ENCODE measurements around the gene GRAMD1B.

The GRAMD1B gene

DNA sequence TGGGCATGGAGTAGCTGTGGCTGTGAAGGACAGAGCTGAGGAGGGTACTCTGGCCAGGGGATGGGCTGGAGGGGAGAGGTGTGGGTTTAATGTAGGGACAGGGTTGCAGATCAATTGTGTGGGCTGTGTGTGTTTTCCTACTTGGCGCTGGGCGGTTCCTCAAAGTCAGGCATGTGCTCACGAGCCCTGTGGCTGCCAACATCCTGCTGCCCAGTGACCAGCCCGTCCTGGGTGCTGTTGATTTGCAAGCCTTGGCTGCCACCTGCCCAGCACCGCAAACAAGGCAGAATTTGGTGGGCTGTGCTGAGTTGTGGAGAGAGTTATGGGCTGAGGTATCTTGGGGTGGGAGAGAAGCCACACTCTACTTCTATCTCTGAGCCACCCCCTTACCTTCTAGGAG, 155.1 kb downstream of the GRAMD1B start:
- DNase-seq (ENCODE audit: low read depth) = no peak
- TF ChIP-seq, protein P1, sequence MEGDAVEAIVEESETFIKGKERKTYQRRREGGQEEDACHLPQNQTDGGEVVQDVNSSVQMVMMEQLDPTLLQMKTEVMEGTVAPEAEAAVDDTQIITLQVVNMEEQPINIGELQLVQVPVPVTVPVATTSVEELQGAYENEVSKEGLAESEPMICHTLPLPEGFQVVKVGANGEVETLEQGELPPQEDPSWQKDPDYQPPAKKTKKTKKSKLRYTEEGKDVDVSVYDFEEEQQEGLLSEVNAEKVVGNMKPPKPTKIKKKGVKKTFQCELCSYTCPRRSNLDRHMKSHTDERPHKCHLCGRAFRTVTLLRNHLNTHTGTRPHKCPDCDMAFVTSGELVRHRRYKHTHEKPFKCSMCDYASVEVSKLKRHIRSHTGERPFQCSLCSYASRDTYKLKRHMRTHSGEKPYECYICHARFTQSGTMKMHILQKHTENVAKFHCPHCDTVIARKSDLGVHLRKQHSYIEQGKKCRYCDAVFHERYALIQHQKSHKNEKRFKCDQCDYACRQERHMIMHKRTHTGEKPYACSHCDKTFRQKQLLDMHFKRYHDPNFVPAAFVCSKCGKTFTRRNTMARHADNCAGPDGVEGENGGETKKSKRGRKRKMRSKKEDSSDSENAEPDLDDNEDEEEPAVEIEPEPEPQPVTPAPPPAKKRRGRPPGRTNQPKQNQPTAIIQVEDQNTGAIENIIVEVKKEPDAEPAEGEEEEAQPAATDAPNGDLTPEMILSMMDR (IDR thresholded peaks at IDR 0.05; ENCODE audit: low read depth, low read length, missing control alignments) = no peak

DNA sequence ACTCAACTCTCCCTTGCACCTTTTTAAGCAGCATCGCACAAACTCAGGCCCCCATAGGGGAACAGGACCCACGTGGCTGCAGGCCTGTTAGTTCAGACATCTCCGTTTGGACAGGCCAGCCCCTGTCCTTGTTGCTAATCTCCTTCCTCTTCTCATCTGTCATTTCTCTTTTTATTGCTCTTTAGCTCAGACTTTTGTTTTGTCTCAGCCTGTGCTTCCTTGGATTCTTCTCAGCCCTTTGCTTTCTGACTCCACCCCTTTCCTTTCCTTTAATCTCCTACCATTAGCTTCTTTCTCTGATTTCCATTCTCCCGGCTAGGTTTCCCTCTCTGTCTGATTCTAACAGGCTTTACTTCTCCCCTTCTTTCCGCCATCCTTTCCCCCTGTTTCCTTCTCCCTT, 155.6 kb downstream of the GRAMD1B start:
- no peak overlapping the region for H3K4me3 ChIP-seq (ENCODE audit: low read depth, low read length)
- TF ChIP-seq, protein P1 (IDR thresholded peaks at IDR 0.05; ENCODE audit: low read depth, low read length, missing control alignments) = no peak
- DNase-seq (ENCODE audit: low read depth) = no peak

More for the DNA sequence above, 155.1 kb downstream of the GRAMD1B start:
- H3K4me3 ChIP-seq (ENCODE audit: low read depth, low read length) = no peak overlapping the region

DNA sequence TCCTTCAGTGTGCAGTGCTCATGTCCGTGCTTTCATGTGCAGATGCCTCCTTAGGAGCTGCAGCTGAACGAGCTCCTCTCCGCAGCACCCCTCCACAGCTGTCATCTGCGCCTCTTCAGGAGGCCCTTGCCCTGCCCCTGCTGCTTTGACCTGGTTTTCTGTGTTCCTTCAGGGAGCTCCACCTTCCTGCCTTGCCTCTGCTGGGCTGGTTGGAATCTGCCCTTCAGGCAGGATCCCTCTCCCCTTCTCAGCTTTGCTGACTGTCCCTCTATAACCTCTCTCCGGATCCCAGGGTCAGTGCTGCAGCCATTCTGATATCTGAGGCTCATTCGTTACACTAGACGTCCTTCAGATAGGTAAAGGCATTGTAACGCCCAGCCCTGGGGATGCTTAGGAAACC, 156.5 kb downstream of the GRAMD1B start:
- no peak for DNase-seq (ENCODE audit: low read depth)
- TF ChIP-seq, protein P1 (IDR thresholded peaks at IDR 0.05; ENCODE audit: low read depth, low read length, missing control alignments) = no peak

DNA sequence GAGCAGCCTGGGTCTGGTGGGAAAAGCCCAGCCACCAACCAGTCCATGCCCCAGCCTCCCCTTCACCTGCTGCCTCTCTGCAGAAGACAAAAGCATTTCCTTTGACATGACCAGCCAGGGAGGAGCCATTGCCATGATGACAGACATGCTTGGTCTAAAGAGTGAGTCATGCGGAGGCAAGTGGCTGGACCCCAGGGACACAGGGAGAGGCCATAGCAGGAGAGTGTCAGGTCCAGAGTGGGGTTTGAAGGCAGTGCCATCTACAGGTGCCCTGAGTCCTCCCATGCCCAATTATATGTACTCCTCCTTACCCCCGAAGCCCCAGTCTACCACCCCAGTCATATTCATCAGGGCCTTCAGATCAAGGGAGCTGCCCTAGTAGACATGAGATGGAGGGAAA, 157.0 kb downstream of the GRAMD1B start:
- no peak overlapping the region for H3K4me3 ChIP-seq (ENCODE audit: low read depth, low read length)
- TF ChIP-seq, protein P1 (IDR thresholded peaks at IDR 0.05; ENCODE audit: low read depth, low read length, missing control alignments) = no peak
- DNase-seq (ENCODE audit: low read depth) = no peak

More for the DNA sequence above, 156.5 kb downstream of the GRAMD1B start:
- H3K4me3 ChIP-seq (ENCODE audit: low read depth, low read length) = no peak overlapping the region

DNA sequence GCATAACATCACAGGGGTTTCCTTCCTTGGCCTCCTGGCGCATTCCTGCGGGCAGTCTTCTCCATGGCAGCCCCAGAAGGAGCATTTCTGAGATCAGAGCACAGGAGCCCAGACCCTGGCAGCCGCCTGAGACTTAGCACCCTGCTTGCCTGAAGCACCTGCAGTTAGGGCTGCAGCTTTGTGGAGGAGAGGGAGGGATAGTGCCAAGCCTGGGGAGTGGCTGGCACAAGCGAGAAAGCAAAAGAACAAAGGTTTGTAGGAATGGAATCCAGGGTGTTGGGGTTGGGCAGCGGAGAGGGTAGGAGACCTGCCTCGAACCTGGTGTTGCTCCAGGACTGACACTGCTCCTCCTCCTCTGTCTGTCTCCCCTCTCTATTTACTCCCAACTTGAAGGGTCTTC, 157.5 kb downstream of the GRAMD1B start:
- H3K4me3 ChIP-seq (ENCODE audit: low read depth, low read length) = no peak overlapping the region
- DNase-seq (ENCODE audit: low read depth) = no peak
- TF ChIP-seq, protein P1 (IDR thresholded peaks at IDR 0.05; ENCODE audit: low read depth, low read length, missing control alignments) = no peak

DNA sequence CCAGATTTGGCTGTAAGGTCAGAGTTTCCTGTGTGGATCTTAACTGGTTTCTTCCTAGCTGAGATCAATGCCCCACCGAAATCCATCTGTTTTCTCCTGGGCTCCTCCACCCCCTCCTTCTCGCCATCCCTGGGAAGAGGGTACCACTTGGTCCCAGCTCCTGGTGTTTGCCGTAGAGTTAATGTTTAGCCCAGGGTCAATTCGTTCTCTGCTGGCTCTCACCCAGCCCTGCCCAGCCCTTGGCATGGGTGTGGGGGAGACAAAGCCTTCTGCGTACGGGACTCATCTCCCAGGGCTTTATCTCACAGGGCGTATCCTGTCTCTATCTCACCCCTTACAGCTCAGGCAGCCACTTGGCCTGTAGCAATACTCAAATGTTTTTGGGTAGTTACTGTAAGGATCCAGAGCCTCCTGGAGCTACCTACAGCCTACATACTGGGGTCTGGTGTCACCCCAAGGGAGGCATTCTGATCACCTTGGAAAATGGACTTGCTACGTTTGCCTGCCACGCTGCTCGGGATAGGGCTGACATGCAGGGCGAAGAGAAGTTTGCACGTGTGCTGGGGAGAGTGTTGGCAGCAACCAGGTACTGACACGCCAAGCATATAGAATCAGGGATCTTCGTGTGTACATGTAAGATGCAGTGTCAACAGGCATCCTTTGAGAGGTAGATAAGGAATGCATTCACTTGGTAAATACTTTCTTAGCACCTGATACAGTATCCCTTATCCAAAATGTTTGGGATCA, 158.2 kb downstream of the GRAMD1B start:
- TF ChIP-seq, protein P1 (IDR thresholded peaks at IDR 0.05; ENCODE audit: low read depth, low read length, missing control alignments) = no peak
- H3K4me3 ChIP-seq (ENCODE audit: low read depth, low read length) = no peak overlapping the region
- no peak for DNase-seq (ENCODE audit: low read depth)

DNA sequence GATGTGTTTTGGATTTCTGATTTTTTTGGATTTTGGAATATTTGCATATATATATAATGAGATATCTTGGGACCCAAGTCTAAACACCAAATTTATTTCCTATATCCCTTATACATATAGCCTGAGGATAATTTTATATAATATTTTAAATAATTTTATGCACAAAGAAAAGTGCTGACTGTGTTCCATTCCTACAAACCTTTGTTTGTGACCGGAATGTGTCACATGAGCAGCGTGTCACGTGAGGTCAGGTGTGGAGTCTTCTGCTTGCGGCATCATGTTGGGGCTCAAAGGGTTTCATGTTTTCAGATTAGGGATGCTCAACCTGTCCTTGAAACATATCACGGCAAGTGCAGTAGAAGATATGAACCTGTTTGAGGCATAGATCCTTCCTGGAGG, 158.8 kb downstream of the GRAMD1B start:
- TF ChIP-seq, protein P1 (IDR thresholded peaks at IDR 0.05; ENCODE audit: low read depth, low read length, missing control alignments) = no peak
- H3K4me3 ChIP-seq (ENCODE audit: low read depth, low read length) = no peak overlapping the region
- DNase-seq (ENCODE audit: low read depth) = no peak
